ENCODE results near the gene SPTBN2.

Gene SPTBN2

GRCh38 chr11:66701432-66702240, 27.4 kb downstream of the SPTBN2 start:
- no peak for TF ChIP-seq CTCF (IDR thresholded peaks at IDR 0.05; ENCODE audit: insufficient read depth, low read length, missing control alignments)
- no peak for DNase-seq (ENCODE audit: low read depth, low spot score)
- CTCF ChIA-PET = interaction anchor here (1.1 to 11.5 kb wide), 5 partner anchors 8 to 133 kb away, joined by 3 to 246 read pairs (median 5); no protein-coding TSS in a partner anchor
- H3K4me3 ChIP-seq (ENCODE audit: low read depth, low read length) = no peak overlapping the region
- POLR2A ChIA-PET = no interaction called here

- POLR2A ChIA-PET = no interaction called here
- no peak for DNase-seq (ENCODE audit: low read depth, low spot score)
- CTCF ChIA-PET = interaction anchor here (1.2 to 11.5 kb wide), 3 partner anchors 8 to 134 kb away, joined by 3 to 246 read pairs (median 9); no protein-coding TSS in a partner anchor
- TF ChIP-seq CTCF (IDR thresholded peaks at IDR 0.05; ENCODE audit: insufficient read depth, low read length, missing control alignments) = no peak
- H3K4me3 ChIP-seq (ENCODE audit: low read depth, low read length) = no peak overlapping the region
Observed at GRCh38 chr11:66700742-66701141, 28.3 kb downstream of the SPTBN2 start.

- no peak for DNase-seq (ENCODE audit: low read depth, low spot score)
- ChIA-PET CTCF (interaction anchor here (0.9 to 11.5 kb wide), 3 partner anchors 69 to 261 kb away, joined by 3 to 246 read pairs (median 3); partner anchors contain the start of gene MRPL11), POLR2A (no interaction called here)
- no peak for TF ChIP-seq CTCF (IDR thresholded peaks at IDR 0.05; ENCODE audit: insufficient read depth, low read length, missing control alignments)
- no peak overlapping the region for H3K4me3 ChIP-seq (ENCODE audit: low read depth, low read length)
Observed at GRCh38 chr11:66700337-66700736, 28.7 kb downstream of the SPTBN2 start.

- DNase-seq (ENCODE audit: low read depth, low spot score) = no peak
- no peak for TF ChIP-seq CTCF (IDR thresholded peaks at IDR 0.05; ENCODE audit: insufficient read depth, low read length, missing control alignments)
- POLR2A ChIA-PET = no interaction called here
- H3K4me3 ChIP-seq (ENCODE audit: low read depth, low read length) = no peak overlapping the region
- CTCF ChIA-PET = interaction anchor here (0.7 to 11.5 kb wide), 3 partner anchors 18 to 136 kb away, joined by 3 to 246 read pairs (median 3); no protein-coding TSS in a partner anchor
Observed at GRCh38 chr11:66698491-66698890, 30.5 kb downstream of the SPTBN2 start.

- no peak for DNase-seq (ENCODE audit: low read depth, low spot score)
- TF ChIP-seq CTCF (IDR thresholded peaks at IDR 0.05; ENCODE audit: insufficient read depth, low read length, missing control alignments) = no peak
- no peak overlapping the region for H3K4me3 ChIP-seq (ENCODE audit: low read depth, low read length)
- POLR2A ChIA-PET = no interaction called here
- CTCF ChIA-PET = interaction anchor here (11.5 kb wide), 1 partner anchor 137 kb away, joined by 246 read pairs; no protein-coding TSS in a partner anchor
Observed at GRCh38 chr11:66697988-66698387, 31.0 kb downstream of the SPTBN2 start.

- CTCF ChIA-PET = interaction anchor here (0.9 to 11.5 kb wide), 8 partner anchors 10 to 187 kb away, joined by 3 to 246 read pairs (median 3); no protein-coding TSS in a partner anchor
- TF ChIP-seq CTCF (IDR thresholded peaks at IDR 0.05; ENCODE audit: insufficient read depth, low read length, missing control alignments) = no peak
- H3K4me3 ChIP-seq (ENCODE audit: low read depth, low read length) = no peak overlapping the region
- DNase-seq (ENCODE audit: low read depth, low spot score) = no peak
- POLR2A ChIA-PET = no interaction called here
Observed at GRCh38 chr11:66696146-66696545, 32.9 kb downstream of the SPTBN2 start.

Measured in AG04449 (cell line).